NB4 (cell line): ENCODE measurements around the gene KLLN.
"Not testable (repeated sequence)": the region's sequence is repeated elsewhere in the genome, so short reads cannot be mapped to it uniquely, and the experiment has no call there.

Experiments
- DNase-seq: peaks from one replicate; pipeline ENCODE4 v3.0.0; 2010; ENCODE audit warnings: low read depth
- H3K4me3 ChIP-seq: one replicate; pipeline ENCODE4 v1.5.1; 2011; ENCODE audit warnings: mild to moderate bottlenecking, low read depth, low read length, moderate library complexity
- MYC ChIP-seq: IDR thresholded peaks from 2 replicates; pipeline ENCODE4 v1.6.1; 2011; ENCODE audit warnings: low read depth, low read length
- POLR2A ChIP-seq: IDR thresholded peaks from 2 replicates; pipeline ENCODE4 v1.6.1; 2011; ENCODE audit warnings: mild to moderate bottlenecking; ENCODE audit not compliant: insufficient read length; ENCODE audit errors: extremely low read depth
- TF ChIP-seq, protein P1 (sequence below): IDR thresholded peaks from one replicate; pipeline ENCODE4 v1.5.1; 2012; ENCODE audit warnings: low read depth, low read length
- TF ChIP-seq, protein P2 (sequence below): IDR thresholded peaks from 2 replicates; pipeline ENCODE4 v1.6.1; 2011; ENCODE audit warnings: low read depth, low read length

The KLLN gene

DNA sequence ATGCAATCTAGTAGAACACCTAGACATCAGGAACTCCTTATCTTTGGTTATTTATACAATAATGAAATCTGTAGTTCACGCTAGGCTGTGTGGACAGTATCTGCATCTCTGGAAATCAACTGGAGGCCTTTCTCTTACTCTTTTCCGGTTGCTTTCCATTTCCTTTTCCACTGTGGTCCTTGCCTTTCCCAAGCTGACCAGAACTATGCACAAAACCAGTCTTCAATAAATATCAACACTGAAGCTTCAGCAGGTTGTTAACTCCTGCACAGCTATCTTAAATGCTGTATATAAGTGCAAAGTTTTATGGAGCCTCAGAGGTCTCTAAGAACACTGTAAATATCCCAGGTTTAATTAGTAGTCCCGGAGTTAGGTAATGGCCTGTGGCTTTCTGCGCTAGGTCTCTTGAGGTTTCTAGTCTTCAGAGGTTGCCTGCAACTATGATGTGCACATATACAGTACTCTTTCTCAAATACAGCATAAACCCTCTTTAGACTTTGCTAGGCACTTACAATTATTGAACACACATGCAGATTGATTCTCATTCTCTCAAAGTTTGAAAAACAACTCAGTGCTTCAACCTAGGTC is 2.4 kb downstream of the KLLN start:
- DNase-seq = peak; percentile 82
- no peak for TF ChIP-seq POLR2A
- TF ChIP-seq, protein P1, sequence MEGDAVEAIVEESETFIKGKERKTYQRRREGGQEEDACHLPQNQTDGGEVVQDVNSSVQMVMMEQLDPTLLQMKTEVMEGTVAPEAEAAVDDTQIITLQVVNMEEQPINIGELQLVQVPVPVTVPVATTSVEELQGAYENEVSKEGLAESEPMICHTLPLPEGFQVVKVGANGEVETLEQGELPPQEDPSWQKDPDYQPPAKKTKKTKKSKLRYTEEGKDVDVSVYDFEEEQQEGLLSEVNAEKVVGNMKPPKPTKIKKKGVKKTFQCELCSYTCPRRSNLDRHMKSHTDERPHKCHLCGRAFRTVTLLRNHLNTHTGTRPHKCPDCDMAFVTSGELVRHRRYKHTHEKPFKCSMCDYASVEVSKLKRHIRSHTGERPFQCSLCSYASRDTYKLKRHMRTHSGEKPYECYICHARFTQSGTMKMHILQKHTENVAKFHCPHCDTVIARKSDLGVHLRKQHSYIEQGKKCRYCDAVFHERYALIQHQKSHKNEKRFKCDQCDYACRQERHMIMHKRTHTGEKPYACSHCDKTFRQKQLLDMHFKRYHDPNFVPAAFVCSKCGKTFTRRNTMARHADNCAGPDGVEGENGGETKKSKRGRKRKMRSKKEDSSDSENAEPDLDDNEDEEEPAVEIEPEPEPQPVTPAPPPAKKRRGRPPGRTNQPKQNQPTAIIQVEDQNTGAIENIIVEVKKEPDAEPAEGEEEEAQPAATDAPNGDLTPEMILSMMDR = no peak
- no peak for TF ChIP-seq MYC
- TF ChIP-seq, protein P2, sequence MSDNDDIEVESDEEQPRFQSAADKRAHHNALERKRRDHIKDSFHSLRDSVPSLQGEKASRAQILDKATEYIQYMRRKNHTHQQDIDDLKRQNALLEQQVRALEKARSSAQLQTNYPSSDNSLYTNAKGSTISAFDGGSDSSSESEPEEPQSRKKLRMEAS = no peak
- H3K4me3 ChIP-seq = peak overlapping the region; percentile 92

DNA sequence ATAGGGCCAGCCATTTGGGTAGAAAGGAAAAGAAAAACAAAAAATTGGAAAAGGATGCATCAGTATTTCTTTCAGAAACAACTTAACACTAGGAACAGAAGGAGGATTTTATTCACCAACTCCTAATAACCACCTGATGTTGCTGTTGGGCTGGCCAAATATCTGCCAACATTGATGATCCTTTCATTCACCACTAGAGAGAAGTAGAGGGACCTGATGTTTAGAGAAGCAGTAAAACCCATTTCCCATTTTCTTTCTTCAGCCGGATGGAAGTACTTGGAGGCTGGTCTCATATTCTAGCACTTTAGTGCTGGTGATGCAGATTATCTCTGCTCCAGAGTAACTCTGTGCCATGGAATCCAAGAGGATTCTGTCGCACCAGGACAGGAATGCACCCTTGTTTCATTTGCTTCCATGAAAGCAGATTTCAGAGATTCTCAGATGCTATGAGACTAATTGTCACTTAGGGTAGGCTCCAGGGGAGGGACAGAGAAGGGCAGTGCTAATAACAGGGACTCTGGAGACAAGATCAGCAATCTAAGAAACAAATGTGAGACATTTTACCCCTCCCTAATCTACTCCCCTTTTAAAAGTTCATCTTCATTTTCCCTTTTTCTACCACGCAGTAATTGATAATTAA is 3.1 kb downstream of the KLLN start:
- TF ChIP-seq, protein P1 = peak; percentile 69
- TF ChIP-seq POLR2A (no peak), MYC (no peak; the same call in 1 of the 2 replicates)
- TF ChIP-seq, protein P2 = peak; percentile 33; the same call in 1 of the 2 replicates
- H3K4me3 ChIP-seq = peak overlapping the region; percentile 92

DNA sequence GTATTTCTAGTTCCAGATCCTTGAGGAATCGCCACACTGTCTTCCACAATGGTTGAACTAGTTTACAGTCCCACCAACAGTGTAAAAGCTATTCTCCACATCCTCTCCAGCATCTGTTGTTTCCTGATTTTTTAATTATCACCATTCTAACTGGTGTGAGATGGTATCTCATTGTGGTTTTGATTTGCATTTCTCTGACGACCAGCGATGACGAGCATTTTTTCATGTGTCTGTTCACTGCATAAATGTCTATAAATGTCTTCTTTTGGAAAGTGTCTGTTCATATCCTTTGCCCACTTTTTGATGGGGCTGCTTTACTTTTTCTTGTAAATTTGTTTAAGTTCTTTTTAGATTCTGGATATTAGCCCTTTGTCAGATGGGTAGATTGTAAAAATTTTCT is 7.7 kb downstream of the KLLN start:
- H3K4me3 ChIP-seq, DNase-seq: not testable (repeated sequence)

More for the DNA sequence above, 3.1 kb downstream of the KLLN start:
- peak; percentile 88 for DNase-seq

DNA sequence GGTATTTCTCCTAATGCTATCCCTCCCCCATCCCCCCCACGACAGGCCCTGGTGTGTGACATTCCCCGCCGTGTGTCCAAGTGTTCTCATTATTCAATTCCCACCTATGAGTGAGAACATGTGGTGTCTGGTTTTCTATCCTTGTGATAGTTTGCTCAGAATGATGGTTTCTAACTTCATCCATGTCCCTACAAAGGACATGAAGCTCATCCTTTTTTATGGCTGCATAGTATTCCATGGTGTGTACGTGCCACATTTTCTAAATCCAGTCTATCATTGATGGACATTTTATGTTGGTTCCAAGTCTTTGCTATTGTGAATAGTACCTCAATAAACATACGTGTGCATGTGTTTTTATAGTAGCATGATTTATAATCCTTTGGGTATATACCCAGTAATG is 8.1 kb downstream of the KLLN start:
- DNase-seq, H3K4me3 ChIP-seq: not testable (repeated sequence)

DNA sequence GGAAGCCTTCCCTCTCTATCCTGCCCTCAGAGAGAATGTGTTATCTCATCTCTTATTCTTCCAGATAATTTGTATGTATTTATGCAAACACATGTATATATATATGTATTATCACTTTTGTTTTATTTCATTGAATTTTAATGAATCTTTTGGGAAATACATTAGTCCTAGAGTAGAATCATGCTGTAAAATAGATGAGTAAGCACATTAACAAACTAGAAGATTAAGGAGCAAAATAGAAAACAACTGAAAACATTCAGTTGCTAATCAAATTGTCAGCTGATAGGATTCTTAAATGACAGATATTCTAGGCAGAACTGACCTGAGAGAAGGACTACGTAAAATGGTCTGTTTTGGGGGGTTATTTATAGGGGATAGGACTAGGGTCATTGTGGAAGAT is 11.2 kb downstream of the KLLN start:
- H3K4me3 ChIP-seq = no peak overlapping the region
- no peak for TF ChIP-seq MYC
- TF ChIP-seq, protein P2 = no peak
- TF ChIP-seq POLR2A = no peak
- TF ChIP-seq, protein P1 = no peak

DNA sequence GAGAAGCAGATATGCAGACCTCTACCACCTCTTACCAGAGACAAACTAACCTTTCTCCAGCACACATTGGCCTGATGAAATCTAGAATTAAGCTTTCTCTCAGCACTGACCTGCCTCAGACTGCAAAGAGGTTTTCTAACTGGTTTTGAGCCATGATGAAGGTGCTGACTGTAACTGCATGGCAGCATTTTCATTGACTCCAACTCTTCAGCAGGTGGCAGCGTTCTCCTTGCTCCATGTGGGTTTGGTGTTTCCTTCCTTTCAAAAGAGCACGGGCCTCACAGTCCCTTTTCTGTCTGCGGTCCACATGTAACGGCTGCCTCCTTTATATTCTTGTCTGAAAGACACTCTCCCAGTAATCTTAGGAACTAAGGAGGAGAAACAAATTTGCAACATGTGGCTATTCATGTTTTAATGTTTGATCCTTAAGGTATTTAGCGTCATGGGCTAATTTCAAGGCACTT is 12.6 kb downstream of the KLLN start:
- H3K4me3 ChIP-seq = no peak overlapping the region
- TF ChIP-seq POLR2A = no peak
- peak; percentile 76 for TF ChIP-seq MYC
- TF ChIP-seq, protein P2 = peak; percentile 87
- TF ChIP-seq, protein P1 = peak; percentile 72
- peak; percentile 88 for DNase-seq

More for the DNA sequence above, 11.2 kb downstream of the KLLN start:
- no peak for DNase-seq

DNA sequence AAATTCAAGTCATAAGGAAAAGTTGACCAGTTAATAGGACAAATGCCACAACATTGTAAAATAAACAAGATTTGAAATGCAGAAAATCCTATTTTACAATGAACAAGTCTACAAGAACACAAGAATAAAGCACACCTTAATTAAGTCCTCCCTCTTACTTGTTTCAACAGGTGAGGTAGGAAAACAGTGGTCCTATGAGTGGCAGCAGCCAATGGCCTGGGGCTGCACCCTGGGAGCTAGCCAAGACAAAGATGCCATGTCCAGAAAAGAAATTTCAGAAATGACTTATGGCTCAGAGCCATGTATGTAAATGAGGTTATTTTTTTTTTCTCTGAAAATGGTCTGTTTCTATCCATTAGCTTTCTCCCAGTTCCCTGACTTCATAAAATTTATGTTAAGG is 14.3 kb downstream of the KLLN start:
- no peak for TF ChIP-seq MYC
- TF ChIP-seq, protein P2 = no peak
- TF ChIP-seq, protein P1 = no peak
- no peak for TF ChIP-seq POLR2A
- no peak for DNase-seq
- no peak overlapping the region for H3K4me3 ChIP-seq
